NCI-H524 treated with DMSO at 0.1 percent for 48 hours (cell line): Measurements from ENCODE around the gene SPON1.
A peak's percentile ranks its signal among the peaks of the same experiment; 100 is the strongest.

Source experiments
- DNase-seq: peaks from one replicate; lab custom pipeline; 2025; lab: John Stamatoyannopoulos, UW

The SPON1 gene

GRCh38 chr11:13944016-13944415 lies 18.5 kb upstream of the SPON1 start:
- no peak for DNase-seq

GRCh38 chr11:13944911-13945425 lies 17.6 kb upstream of the SPON1 start:
- DNase-seq = no peak

- no peak for DNase-seq
Observed at GRCh38 chr11:13947379-13947778, 15.1 kb upstream of the SPON1 start.

- DNase-seq = peak; percentile 24
Observed at GRCh38 chr11:13949876-13950275, 12.6 kb upstream of the SPON1 start.

GRCh38 chr11:13952221-13952620 lies 10.3 kb upstream of the SPON1 start:
- no peak for DNase-seq

GRCh38 chr11:13952668-13953067 lies 9.9 kb upstream of the SPON1 start:
- DNase-seq = no peak

- no peak for DNase-seq
Observed at GRCh38 chr11:13954591-13954990, 7.9 kb upstream of the SPON1 start.

- DNase-seq = no peak
Observed at GRCh38 chr11:13955971-13956421, 6.5 kb upstream of the SPON1 start.

GRCh38 chr11:13956988-13957387 lies 5.5 kb upstream of the SPON1 start:
- DNase-seq = no peak

GRCh38 chr11:13958641-13959400 lies 3.7 kb upstream of the SPON1 start:
- no peak for DNase-seq

GRCh38 chr11:13962198-13962561 lies 343 bp upstream of the SPON1 start:
- DNase-seq = no peak

GRCh38 chr11:13963169-13963948 lies 836 bp downstream of the SPON1 start:
- DNase-seq = no peak

GRCh38 chr11:13963949-13964770 lies 1.6 kb downstream of the SPON1 start:
- DNase-seq = no peak

GRCh38 chr11:13964771-13965074 lies 2.2 kb downstream of the SPON1 start:
- no peak for DNase-seq

GRCh38 chr11:13965337-13965736 lies 2.8 kb downstream of the SPON1 start:
- no peak for DNase-seq

GRCh38 chr11:13966013-13966412 lies 3.5 kb downstream of the SPON1 start:
- no peak for DNase-seq

- DNase-seq = no peak
Observed at GRCh38 chr11:13966486-13966885, 4.0 kb downstream of the SPON1 start.

- DNase-seq = no peak
Observed at GRCh38 chr11:13970986-13971385, 8.5 kb downstream of the SPON1 start.

- DNase-seq = no peak
Observed at GRCh38 chr11:13972043-13972910, 9.8 kb downstream of the SPON1 start.

- no peak for DNase-seq
Observed at GRCh38 chr11:13972944-13973343, 10.4 kb downstream of the SPON1 start.

GRCh38 chr11:13974631-13975030 lies 12.1 kb downstream of the SPON1 start:
- no peak for DNase-seq
